OCI-LY1 (cell line): ENCODE measurements around the gene SMIM5.

Experiments
- EZH2 ChIP-seq: fragments of 200-600 bp; sonication (generic), shearing (Covaris generic); IDR thresholded peaks from 2 replicates; pipeline ENCODE4 v1.8.0; 2017; ENCODE audit warnings: borderline replicate concordance, mixed run types, mild to moderate bottlenecking, antibody characterized with exemption, low read length, moderate library complexity, mixed read lengths
- TF ChIP-seq, protein P1 (sequence below): fragments of 200-600 bp; sonication (generic), shearing (Covaris generic); IDR thresholded peaks from 2 replicates; pipeline ENCODE4 v1.5.1; 2017; ENCODE audit warnings: mild to moderate bottlenecking, antibody characterized with exemption, low read length, moderate library complexity, mixed read lengths

DNA sequence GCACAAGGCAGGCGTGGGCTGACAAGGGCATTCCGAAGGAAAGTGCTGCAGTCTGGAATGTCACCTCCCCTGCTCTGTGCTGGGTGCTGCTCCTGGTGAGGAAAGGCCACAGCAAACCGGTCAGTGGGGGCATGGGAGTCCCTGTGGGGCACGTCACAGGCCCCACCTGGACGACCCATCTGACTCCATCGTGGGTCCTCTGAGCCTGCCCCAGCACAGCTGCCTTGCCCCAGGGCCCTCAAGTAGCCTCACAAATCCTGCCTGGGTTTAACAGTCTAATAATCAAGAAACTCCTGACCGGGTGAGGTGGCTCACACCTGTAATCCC is 48.4 kb upstream of the SMIM5 start:
- TF ChIP-seq, protein P1, sequence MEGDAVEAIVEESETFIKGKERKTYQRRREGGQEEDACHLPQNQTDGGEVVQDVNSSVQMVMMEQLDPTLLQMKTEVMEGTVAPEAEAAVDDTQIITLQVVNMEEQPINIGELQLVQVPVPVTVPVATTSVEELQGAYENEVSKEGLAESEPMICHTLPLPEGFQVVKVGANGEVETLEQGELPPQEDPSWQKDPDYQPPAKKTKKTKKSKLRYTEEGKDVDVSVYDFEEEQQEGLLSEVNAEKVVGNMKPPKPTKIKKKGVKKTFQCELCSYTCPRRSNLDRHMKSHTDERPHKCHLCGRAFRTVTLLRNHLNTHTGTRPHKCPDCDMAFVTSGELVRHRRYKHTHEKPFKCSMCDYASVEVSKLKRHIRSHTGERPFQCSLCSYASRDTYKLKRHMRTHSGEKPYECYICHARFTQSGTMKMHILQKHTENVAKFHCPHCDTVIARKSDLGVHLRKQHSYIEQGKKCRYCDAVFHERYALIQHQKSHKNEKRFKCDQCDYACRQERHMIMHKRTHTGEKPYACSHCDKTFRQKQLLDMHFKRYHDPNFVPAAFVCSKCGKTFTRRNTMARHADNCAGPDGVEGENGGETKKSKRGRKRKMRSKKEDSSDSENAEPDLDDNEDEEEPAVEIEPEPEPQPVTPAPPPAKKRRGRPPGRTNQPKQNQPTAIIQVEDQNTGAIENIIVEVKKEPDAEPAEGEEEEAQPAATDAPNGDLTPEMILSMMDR: no peak
- no peak for TF ChIP-seq EZH2
